ENCODE results near the gene FASTK.
A peak's percentile ranks its signal among the peaks of the same experiment; 100 is the strongest.

Gene FASTK

GRCh38 chr7:151066273-151066974 is 14.2 kb downstream of the FASTK start:
- DNase-seq (ENCODE audit: low read depth, low spot score) = no peak

- no peak for DNase-seq (ENCODE audit: low read depth, low spot score)
Measured at GRCh38 chr7:151065516-151065915, 15.1 kb downstream of the FASTK start.

GRCh38 chr7:151064993-151065392 is 15.6 kb downstream of the FASTK start:
- no peak for DNase-seq (ENCODE audit: low read depth, low spot score)

- DNase-seq (ENCODE audit: low read depth, low spot score) = no peak
Measured at GRCh38 chr7:151064454-151064853, 16.2 kb downstream of the FASTK start.

- no peak for DNase-seq (ENCODE audit: low read depth, low spot score)
Measured at GRCh38 chr7:151063212-151063561, 17.4 kb downstream of the FASTK start.

DNA sequence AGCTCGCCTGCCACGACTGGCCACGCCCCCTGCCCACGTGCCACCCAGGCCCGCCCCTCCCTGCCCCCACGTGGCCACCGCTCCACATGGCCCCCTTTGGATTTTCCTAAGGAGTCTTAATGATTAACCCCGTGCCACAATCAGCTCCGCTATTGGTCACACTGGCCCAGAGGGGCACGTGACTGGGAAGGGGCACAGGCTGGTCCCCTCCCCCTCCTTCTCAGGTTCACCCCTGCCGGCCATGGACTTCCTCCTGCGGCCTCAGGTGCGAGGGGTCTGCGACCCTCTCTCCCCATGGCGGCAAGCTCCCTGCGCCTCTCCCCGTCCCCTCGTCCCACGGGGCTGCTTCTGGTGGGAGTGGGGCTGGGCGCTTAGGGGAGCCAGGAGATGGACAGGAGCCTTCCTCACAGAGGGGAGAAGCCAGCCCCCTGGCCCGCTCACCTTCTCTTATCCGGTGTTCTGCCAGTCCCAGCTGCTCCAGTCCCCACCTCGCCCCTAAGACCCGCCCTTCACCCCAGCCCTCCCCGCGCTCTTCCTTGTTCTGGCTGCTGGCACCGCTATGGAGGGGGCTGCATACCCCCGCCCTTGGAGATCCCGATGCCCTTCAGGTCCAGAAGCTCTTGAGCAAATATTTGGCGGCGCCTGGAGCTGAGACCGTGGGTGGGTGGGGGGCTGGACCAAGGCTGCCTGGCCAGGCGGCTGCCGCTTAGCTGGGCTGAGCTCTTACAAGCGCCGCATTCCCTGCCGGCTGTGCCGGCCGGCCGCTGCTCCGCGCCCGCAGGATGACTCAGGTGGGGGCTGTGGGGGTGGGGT is 18.0 kb downstream of the FASTK start:
- DNase-seq (ENCODE audit: low read depth, low spot score) = no peak

- no peak for DNase-seq (ENCODE audit: low read depth, low spot score)
Measured at GRCh38 chr7:151062111-151062398, 18.6 kb downstream of the FASTK start.

DNA sequence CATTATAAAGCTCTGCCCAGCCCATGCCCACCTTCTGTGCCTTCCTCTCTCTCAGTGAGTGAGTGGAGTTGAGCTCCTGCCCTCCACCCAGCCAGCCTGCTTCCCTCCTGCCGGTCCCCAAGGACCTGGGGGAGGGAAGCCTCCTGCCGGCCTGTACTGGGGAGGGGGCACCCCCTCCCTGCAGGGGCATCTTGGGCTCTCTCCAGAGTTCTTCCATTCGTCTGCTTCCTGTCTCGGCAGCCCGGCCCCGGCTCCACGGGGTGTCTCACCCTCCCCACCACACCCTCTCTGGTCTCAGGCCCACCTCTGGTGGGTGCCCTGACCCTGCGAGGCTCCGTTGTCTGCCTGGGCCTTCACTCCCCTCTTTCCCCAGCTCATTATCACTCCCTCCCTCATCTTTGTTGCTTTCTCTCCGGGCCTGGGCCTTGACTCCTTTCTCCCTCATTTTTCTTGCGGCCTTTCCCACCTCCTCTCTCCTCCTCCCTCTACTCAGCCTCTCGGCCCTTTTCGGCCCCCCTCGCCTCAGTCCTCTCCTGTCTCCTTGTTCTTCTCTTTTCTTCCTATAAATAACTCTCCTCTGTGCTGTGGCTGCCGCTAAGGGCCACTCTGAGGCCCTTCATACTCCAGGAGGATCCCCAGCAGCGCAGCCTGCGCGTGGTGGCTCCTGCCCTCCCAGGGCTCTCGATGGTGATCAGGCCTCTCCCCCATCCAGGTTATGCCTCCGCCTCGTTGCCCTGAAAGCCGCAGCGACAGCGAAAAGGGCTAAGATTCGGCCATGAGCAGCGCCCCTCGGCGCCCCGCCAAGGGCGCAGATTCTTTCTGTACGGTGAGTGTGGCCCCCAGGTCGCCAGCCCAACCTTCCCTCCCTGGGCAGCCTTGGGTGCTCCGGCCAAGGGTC is 19.1 kb downstream of the FASTK start:
- no peak for DNase-seq (ENCODE audit: low read depth, low spot score)

- no peak for DNase-seq (ENCODE audit: low read depth, low spot score)
Measured at GRCh38 chr7:151060416-151061212, 20.0 kb downstream of the FASTK start.

DNA sequence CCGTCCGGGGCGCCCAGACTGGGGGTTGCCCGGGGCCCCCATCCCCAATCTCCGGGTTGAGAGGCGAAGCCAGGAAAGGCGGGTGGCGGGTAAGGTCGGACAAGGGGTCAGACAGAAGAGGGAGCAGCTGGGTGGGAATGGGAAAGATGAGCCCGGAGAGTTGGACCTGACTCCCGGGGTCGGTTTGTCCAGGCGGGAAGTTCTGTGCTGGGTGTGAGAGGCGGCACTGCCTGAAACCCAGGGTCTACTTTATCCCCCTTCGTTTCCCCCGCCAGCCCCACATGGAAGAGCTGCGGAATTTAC is 20.5 kb downstream of the FASTK start:
- DNase-seq (ENCODE audit: low read depth, low spot score) = no peak

- DNase-seq (ENCODE audit: low read depth, low spot score) = no peak
Measured at GRCh38 chr7:151059367-151060112, 21.1 kb downstream of the FASTK start, which contains the start of gene SLC4A2. SLC4A2 (plus strand) TSS chr7:151059589; CDS start chr7:151061988, 2,399 bp downstream.

GRCh38 chr7:151058781-151059366 is 21.7 kb downstream of the FASTK start:
- DNase-seq (ENCODE audit: low read depth, low spot score) = no peak

DNA sequence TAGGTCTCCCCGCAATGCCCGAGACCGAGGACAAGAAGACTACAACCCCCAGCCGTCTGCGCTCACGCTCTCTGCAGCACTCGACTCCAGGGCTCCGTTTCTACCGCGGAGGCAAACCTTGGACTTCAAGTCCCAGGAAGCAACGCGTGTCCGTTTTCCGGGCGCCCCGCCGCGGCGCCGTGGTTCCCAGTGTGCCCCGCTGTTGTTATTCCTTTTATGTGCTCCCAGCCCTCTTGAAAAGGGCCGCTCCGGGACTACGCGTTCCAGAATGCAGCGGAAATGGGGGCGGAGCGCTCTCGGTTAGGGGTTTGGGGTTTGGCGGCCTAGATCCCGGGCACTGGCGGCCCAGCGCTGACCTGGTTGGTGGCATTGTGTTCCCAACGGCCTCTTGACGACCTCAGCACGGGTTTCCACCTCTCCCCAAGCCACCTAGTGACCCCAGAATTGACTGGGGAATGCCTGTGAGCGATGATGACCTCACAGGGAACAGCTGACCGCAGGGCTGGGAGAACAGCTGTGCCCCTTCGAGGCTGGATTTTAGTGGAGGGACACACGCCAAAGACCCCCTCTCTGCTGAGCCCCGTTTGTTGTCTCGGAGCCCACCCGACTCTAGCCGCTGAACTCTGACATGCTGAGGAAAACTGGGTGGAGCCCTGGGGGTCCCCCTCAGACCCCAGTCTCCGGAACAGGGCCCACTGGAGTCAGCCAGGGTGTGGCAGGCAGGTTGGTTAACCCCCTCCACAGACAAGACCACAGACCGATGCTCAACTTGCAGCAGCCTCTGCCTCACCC is 22.4 kb downstream of the FASTK start:
- peak; percentile 99 for DNase-seq (ENCODE audit: low read depth, low spot score)

- DNase-seq (ENCODE audit: low read depth, low spot score) = no peak
Measured at GRCh38 chr7:151057506-151057988, 23.1 kb downstream of the FASTK start, which contains the start of gene CDK5. CDK5 (minus strand) TSS chr7:151057897; CDS start chr7:151057848, 49 bp downstream.

DNA sequence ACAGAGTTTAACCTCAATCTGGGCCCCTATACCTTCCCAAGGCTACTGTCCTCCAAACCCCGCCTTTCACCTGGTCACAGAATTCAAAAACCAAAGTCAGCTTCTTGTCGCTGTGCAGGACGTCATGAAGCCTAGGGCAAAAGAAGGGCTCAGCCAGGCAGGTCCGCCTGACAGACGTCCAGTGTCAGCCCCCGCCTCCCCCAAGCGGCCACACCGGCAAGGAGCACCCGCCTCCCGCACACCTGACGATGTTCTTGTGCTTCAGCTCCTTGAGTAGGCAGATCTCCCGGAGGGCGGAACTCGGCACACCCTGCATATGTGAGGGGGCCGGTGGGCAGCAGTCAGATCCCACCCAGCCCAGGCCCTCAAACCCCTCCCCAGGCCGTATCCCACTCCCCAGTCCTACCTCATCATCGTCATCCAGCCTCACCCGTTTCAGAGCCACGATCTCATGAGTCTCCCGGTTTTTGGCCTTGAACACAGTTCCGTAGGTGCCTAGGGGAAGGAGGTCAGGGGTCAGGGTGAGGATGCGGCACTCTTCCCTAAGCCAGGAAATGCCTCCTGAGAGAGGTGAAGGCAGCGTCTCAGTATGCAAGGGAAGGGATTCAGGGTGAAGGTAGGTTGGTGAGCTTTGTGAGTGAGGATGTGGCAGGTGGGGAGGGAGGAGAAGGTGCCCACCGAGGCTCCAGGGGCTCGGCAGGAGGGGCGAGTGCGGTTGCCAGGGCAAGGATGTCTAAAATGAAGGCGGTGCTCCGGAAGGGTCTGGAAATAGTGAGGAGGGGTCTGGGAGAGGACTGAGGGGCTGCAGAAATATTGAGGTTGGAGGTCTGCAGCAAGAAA is 23.7 kb downstream of the FASTK start:
- DNase-seq (ENCODE audit: low read depth, low spot score) = no peak

GRCh38 chr7:151056283-151056665 is 24.3 kb downstream of the FASTK start:
- DNase-seq (ENCODE audit: low read depth, low spot score) = no peak

DNA sequence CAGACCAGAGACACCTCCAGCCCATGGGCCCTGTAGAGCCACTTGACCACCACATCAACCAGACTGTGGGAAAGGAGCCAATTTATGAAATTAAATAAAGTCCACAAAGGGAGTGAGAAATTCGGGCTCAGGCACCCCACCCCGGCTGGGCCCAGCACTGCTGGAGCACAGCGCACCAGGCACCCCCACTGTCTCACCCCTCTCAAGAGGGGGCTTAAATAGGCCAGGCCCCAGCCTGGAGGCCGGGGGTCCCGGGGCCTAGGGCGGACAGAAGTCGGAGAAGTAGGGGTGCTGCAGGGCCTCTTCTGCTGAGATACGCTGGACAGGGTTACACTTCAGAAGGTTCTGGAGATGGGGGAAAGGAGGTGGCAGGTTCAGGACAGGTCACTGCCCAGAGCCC is 26.9 kb downstream of the FASTK start:
- DNase-seq (ENCODE audit: low read depth, low spot score) = no peak

DNA sequence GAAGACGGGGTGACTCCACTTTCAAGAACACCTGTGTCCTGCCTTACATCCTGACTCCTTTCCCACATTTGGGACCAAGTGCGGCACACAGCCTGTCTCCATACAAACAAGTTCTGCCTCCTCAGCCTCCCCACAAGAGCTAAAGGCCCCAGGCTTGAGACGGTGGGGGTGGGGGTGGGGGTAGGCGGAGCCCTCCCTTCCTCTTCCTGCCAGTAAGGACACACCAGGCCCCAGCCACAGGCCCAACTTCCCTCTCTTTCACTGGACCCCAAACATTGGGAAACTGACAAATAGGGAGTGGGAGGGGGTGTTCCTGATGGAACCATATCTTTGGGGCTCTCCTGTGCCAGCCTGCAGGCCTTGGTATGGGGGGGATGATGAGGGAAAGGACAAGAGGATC is 27.5 kb downstream of the FASTK start:
- no peak for DNase-seq (ENCODE audit: low read depth, low spot score)

GRCh38 chr7:151051108-151051507 is 29.5 kb downstream of the FASTK start:
- DNase-seq (ENCODE audit: low read depth, low spot score) = peak; percentile 63
